GM18861 (cell line): ENCODE measurements around the gene TNKS1BP1.
"Not testable (repeated sequence)": the region's sequence is repeated elsewhere in the genome, so short reads cannot be mapped to it uniquely, and the experiment has no call there.

Source experiments
- ATAC-seq: cut with Tn5 transposase; IDR thresholded peaks from one replicate; pipeline ENCODE4 v1.9.1; 2021; ENCODE audit not compliant: unreplicated experiment

TNKS1BP1 gene, protein sequence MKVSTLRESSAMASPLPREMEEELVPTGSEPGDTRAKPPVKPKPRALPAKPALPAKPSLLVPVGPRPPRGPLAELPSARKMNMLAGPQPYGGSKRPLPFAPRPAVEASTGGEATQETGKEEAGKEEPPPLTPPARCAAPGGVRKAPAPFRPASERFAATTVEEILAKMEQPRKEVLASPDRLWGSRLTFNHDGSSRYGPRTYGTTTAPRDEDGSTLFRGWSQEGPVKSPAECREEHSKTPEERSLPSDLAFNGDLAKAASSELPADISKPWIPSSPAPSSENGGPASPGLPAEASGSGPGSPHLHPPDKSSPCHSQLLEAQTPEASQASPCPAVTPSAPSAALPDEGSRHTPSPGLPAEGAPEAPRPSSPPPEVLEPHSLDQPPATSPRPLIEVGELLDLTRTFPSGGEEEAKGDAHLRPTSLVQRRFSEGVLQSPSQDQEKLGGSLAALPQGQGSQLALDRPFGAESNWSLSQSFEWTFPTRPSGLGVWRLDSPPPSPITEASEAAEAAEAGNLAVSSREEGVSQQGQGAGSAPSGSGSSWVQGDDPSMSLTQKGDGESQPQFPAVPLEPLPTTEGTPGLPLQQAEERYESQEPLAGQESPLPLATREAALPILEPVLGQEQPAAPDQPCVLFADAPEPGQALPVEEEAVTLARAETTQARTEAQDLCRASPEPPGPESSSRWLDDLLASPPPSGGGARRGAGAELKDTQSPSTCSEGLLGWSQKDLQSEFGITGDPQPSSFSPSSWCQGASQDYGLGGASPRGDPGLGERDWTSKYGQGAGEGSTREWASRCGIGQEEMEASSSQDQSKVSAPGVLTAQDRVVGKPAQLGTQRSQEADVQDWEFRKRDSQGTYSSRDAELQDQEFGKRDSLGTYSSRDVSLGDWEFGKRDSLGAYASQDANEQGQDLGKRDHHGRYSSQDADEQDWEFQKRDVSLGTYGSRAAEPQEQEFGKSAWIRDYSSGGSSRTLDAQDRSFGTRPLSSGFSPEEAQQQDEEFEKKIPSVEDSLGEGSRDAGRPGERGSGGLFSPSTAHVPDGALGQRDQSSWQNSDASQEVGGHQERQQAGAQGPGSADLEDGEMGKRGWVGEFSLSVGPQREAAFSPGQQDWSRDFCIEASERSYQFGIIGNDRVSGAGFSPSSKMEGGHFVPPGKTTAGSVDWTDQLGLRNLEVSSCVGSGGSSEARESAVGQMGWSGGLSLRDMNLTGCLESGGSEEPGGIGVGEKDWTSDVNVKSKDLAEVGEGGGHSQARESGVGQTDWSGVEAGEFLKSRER (N-terminal part only)

GRCh38 chr11:57324886-57325734 lies at the start of gene TNKS1BP1:
TSS of gene TNKS1BP1 (minus strand) at chr11:57324952. CDS start at chr11:57321885, 3,067 bp downstream.
- peak; percentile 92 for ATAC-seq

GRCh38 chr11:57373146-57373545 lies 48.4 kb upstream of the TNKS1BP1 start:
- ATAC-seq, result no peak

DNA sequence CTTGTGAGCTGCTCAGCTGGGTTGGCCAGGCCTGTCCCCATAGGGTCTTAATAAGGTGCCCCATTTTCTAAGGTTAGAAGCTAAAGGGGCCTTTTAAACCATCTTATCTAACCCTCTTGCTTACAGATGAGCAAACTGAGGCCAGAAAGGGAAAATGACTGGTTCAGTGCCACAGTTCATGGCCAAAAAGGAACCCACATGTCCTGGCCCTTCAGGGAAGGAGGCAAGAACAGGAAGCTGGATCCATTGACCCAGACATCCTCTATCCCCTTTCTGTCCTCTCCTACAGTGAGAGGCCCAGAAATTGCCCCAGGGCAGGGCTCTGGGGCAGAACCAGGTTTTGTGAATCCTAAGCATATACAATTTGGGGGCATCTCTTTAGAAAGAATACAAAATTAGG lies 46.2 kb upstream of the TNKS1BP1 start:
- ATAC-seq, result no peak

GRCh38 chr11:57370251-57370650 lies 45.5 kb upstream of the TNKS1BP1 start:
- ATAC-seq, result no peak

DNA sequence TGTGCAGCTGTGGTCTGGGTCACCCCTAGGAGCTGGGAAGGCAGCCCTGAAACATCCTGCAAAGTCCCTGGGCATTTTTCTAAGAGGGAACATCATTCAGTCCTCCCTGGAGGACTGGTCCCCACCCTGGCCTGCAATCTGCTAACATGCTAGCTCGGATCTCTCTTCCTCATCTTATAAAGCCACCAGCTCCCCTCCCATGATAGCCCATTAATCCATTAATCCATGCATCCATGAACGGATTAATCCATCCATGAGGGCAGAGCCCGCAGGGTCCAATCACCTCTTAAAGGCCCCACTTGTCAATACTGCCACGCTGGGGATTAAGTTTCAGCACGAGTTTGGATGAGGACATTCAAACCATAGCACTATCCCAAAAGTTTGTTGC lies 44.1 kb upstream of the TNKS1BP1 start:
- no peak for ATAC-seq

GRCh38 chr11:57368106-57368844 lies 43.5 kb upstream of the TNKS1BP1 start:
- ATAC-seq, result no peak

- no peak for ATAC-seq
Observed at GRCh38 chr11:57364851-57365660, 40.3 kb upstream of the TNKS1BP1 start.

DNA sequence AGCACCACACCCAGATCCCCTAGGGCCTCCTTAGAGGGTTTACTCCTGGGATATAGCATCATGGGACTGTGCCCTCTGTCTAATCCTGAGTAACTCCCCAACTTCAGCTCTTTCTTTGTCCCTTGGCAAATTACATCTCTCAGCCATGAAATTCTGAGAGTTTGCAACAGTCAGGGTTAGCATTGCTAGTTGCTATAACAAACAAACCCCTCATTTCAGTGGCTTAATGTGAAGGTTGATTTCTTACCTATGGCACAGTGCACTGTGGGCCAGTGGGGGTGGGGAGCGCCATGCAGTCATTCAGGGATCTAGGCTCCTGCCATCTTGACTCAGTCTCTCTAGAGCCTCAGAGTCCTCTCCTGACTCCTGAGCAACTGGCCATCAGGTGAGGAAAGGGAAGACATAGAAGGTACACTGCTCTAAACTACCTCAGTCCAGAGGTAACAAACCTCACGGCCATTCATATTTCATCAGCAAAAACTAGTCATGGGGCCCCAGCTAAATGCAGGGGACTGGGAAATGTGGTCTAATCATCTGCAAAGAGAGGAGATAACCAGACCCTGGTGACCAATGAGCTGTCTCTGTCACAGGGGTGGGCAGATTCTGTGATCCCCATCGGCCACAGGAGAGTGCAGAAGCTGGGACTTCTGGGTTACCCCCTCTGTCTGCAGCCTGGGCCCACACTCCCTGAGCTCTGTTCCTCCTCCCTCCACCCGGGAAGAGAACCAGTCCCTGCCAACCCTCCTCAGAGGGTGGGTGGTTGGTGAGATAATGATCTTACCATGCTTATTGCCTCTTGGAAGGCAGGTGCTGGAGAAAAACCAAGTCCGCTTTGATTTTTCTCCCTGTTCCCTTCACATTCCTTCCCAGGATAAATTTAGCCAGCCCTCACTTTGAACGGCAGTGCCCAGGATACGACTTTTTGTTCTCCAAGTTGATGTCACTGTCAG lies 38.7 kb upstream of the TNKS1BP1 start:
- no peak for ATAC-seq

- no peak for ATAC-seq
Observed at GRCh38 chr11:57361926-57362325, 37.2 kb upstream of the TNKS1BP1 start.

GRCh38 chr11:57361420-57361819 lies 36.7 kb upstream of the TNKS1BP1 start:
- not testable (repeated sequence) for ATAC-seq

GRCh38 chr11:57360991-57361390 lies 36.2 kb upstream of the TNKS1BP1 start:
- no peak for ATAC-seq

GRCh38 chr11:57359896-57360690 lies 35.3 kb upstream of the TNKS1BP1 start:
- ATAC-seq, result no peak

- ATAC-seq, result no peak
Observed at GRCh38 chr11:57359396-57359795, 34.6 kb upstream of the TNKS1BP1 start.

DNA sequence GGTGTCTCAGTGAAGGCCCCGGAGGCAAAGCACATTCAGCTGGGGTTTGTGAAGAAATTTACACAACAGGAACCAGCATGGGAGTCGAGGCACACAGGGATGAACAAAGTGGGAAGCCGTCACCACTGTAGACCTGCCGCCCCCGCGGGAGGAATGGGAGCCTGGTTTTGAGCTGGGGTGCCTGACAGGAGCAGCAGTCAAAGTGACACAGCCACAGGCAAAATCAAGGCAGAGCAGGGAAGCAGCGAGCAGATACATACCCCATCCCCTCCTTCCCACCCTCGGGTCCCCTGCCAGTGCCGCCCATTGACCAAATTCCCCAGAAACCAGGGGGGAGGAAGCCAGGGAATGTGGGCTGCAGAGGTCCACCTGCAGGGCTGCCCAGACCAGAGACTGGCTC lies 34.2 kb upstream of the TNKS1BP1 start:
- no peak for ATAC-seq

GRCh38 chr11:57358543-57358961 lies 33.8 kb upstream of the TNKS1BP1 start:
- no peak for ATAC-seq

GRCh38 chr11:57357856-57358255 lies 33.1 kb upstream of the TNKS1BP1 start:
- no peak for ATAC-seq

DNA sequence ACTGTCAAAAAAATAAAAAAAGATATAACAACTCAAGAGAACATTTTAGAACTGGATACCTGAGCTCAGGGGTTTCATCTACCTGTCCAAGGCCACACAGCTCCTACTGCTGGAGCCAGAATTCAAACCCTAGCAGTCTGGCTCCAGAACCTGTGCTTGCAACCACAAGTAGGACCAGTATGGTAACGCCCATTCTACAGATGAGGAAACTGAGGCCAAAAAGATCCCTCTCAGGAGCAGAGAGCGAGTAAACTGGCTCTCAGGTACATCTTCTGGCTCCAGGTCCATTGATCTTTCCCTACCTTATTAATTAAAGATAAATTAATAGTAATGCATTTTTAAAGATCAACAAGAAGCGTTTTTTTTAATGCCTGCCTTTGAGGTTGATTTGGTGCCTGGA lies 32.6 kb upstream of the TNKS1BP1 start:
- no peak for ATAC-seq
